ENCODE measurements around the gene SNX2.

DNA sequence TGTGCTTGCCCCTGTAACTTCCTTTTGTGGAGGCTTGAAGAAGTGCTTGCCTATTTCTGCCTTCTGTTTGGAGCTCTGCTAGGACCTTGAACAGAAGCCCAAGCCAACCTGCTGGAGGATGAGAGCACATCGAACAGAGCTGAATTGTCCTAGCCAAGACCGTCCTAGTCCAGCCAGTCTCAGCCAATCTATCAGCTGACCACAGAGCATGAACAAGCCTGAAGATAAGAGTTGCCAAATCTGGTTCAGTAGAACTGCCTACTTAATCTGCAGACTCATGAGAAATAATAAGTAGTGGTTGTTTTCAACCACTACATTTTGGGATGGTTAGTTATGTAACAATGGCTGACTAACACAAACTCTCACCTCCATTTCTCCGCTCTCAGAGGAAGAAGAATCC lies 4.4 kb upstream of the SNX2 start:
- no peak for TF ChIP-seq CTCF (IDR thresholded peaks at IDR 0.05)
- no peak for TF ChIP-seq POLR2A (IDR thresholded peaks at IDR 0.05)
